ENCODE data around the gene KRTAP5-8. TPM values are rescaled to one million over a fixed set of nuclear protein-coding genes. Genes with fewer than 3 reads are reported as not detected.
"Not testable (repeated sequence)": the region's sequence is repeated elsewhere in the genome, so short reads cannot be mapped to it uniquely, and the experiment has no call there.

KRTAP5-8 gene
- total RNA-seq (1 to 10 TPM in 1 of 5 donors, not detected in 4; 5.5 TPM), polyA plus RNA-seq (under 1 TPM in 1 of 3 donors, not detected in 2; 0.15 TPM)
- long read RNA-seq, donor 1 = 0 reads
- long read RNA-seq, donor 2 = 0 reads
- long read RNA-seq, donor 3 = 0 reads
- long read RNA-seq, donor 4 = 0 reads
- long read RNA-seq, donor 5 = 0 reads
- long read RNA-seq, donor 6, partial matches to known transcripts = 0 of 1 reads
- long read RNA-seq, donor 6, other reads (novel, unspliced or antisense) = 0 of 1 reads
- long read RNA-seq, donor 7 = 0 reads
- long read RNA-seq, donor 8 = 0 reads
- long read RNA-seq, donor 9 = 0 reads
- long read RNA-seq, donor 10 = 0 reads

GRCh38 chr11:71537977-71538665, at the start of gene KRTAP5-8:
Gene KRTAP5-8 (plus strand): TSS chr11:71538025. CDS start chr11:71538056, 31 bp downstream.
- H3K9me3 ChIP-seq; H3K36me3 ChIP-seq; H3K27me3 ChIP-seq; H3K4me3 ChIP-seq; H3K27ac ChIP-seq; intact Hi-C loops (cut with DNase I; ENCODE audit: low total_unique reads); DNase-seq; H3K4me1 ChIP-seq: not testable (repeated sequence)
- 57 to 80% (median 68%) methylated on average over 1 to 4 of the region's 4 CpGs; no CpG with 5 or more reads in 1 of the 5 donors for WGBS, 5 donors

GRCh38 chr11:71488681-71489270, 49.0 kb upstream of the KRTAP5-8 start:
- no peak overlapping the region for H3K4me3 ChIP-seq
- H3K27ac ChIP-seq = no peak overlapping the region
- no peaks in the 10 kb centered on the region for H3K4me1 ChIP-seq
- no peak for TF ChIP-seq EP300 (IDR thresholded peaks at IDR 0.05)
- TF ChIP-seq POLR2A (IDR thresholded peaks at IDR 0.05) = no peak
- no peak for TF ChIP-seq CTCF (IDR thresholded peaks at IDR 0.05)
- no peak for TF ChIP-seq POLR2AphosphoS5 (IDR thresholded peaks at IDR 0.05)
- intact Hi-C loops (cut with DNase I; ENCODE audit: low total_unique reads) = no loop called here
- WGBS, 5 donors = 80 to 89% (median 84%) methylated on average over 6 of the region's 6 CpGs
- no peak for DNase-seq
- no peaks in the 10 kb centered on the region for H3K27me3 ChIP-seq
- H3K36me3 ChIP-seq = peaks cover 51 to 98% (median 95%) of the 10 kb centered on the region in 4 donors
- H3K9me3 ChIP-seq = no peaks in the 10 kb centered on the region

GRCh38 chr11:71489311-71490043, 48.3 kb upstream of the KRTAP5-8 start:
- no peak overlapping the region for H3K27ac ChIP-seq

GRCh38 chr11:71490044-71490730, 47.6 kb upstream of the KRTAP5-8 start:
- TF ChIP-seq POLR2AphosphoS5 (IDR thresholded peaks at IDR 0.05) (no peak), CTCF (IDR thresholded peaks at IDR 0.05) (no peak), EP300 (IDR thresholded peaks at IDR 0.05) (no peak)
- peak in 1 of 2 donors; percentile 23 for DNase-seq
- H3K4me3 ChIP-seq = no peak overlapping the region
- intact Hi-C loops (cut with DNase I; ENCODE audit: low total_unique reads) = no loop called here
- no peaks in the 10 kb centered on the region for H3K4me1 ChIP-seq
- peaks cover 37 to 98% (median 95%) of the 10 kb centered on the region in 4 donors for H3K36me3 ChIP-seq
- 90 to 97% (median 94%) methylated on average over 23 of the region's 23 CpGs for WGBS, 5 donors
- H3K27ac ChIP-seq = no peak overlapping the region
- no peaks in the 10 kb centered on the region for H3K27me3 ChIP-seq
- no peaks in the 10 kb centered on the region for H3K9me3 ChIP-seq

More at GRCh38 chr11:71489311-71490043, 48.3 kb upstream of the KRTAP5-8 start:
- peaks cover 44 to 98% (median 95%) of the 10 kb centered on the region in 4 donors for H3K36me3 ChIP-seq
- H3K9me3 ChIP-seq = no peaks in the 10 kb centered on the region
- peak; percentile 21 to 29 for DNase-seq
- TF ChIP-seq POLR2A (IDR thresholded peaks at IDR 0.05) = no peak
- no peak for TF ChIP-seq CTCF (IDR thresholded peaks at IDR 0.05)
- no peak for TF ChIP-seq POLR2AphosphoS5 (IDR thresholded peaks at IDR 0.05)
- no peaks in the 10 kb centered on the region for H3K4me1 ChIP-seq
- H3K27me3 ChIP-seq = no peaks in the 10 kb centered on the region
- H3K4me3 ChIP-seq = no peak overlapping the region
- intact Hi-C loops (cut with DNase I; ENCODE audit: low total_unique reads) = no loop called here
- 70 to 83% (median 77%) methylated on average over 15 of the region's 15 CpGs for WGBS, 5 donors

Measured in stomach (tissue), 19 donors.